IMR-90 (cell line): ENCODE data around the gene FSD1L.

Experiments used
- CEBPB ChIP-seq: IDR thresholded peaks from 2 replicates; pipeline ENCODE4 v1.6.1; 2012; ENCODE audit warnings: low read depth, low read length, improper control_type of control experiment
- CHD1 ChIP-seq: IDR thresholded peaks from 2 replicates; pipeline ENCODE4 v1.6.1; 2012; ENCODE audit warnings: low read depth, low read length, improper control_type of control experiment
- CTCF ChIP-seq: conservative IDR thresholded peaks from 2 replicates; pipeline ENCODE4 v1.5.1; 2012; ENCODE audit warnings: mild to moderate bottlenecking, low read depth, low read length, improper control_type of control experiment
- ELK1 ChIP-seq: fragments of 150-350 bp; IDR thresholded peaks from 2 replicates; pipeline ENCODE4 v1.6.1; 2016; ENCODE audit warnings: low read depth, mild to moderate bottlenecking, low read length, moderate library complexity, borderline replicate concordance
- MAFK ChIP-seq: IDR thresholded peaks from 2 replicates; pipeline ENCODE4 v1.6.1; 2012; ENCODE audit warnings: low read depth, low read length, improper control_type of control experiment
- MAZ ChIP-seq: IDR thresholded peaks from 2 replicates; pipeline ENCODE4 v1.6.1; 2012; ENCODE audit warnings: low read depth, mild to moderate bottlenecking, low read length, improper control_type of control experiment, moderate library complexity, borderline replicate concordance
- MXI1 ChIP-seq: IDR thresholded peaks from 2 replicates; pipeline ENCODE4 v1.6.1; 2012; ENCODE audit warnings: low read depth, mild to moderate bottlenecking, low read length, moderate library complexity, borderline replicate concordance
- POLR2A ChIP-seq: IDR thresholded peaks from 2 replicates; pipeline ENCODE4 v1.6.1; 2012; ENCODE audit warnings: mild to moderate bottlenecking, low read depth, low read length
- RAD21 ChIP-seq: IDR thresholded peaks from 2 replicates; pipeline ENCODE4 v1.6.1; 2012; ENCODE audit warnings: low read length, improper control_type of control experiment
- RCOR1 ChIP-seq: IDR thresholded peaks from 2 replicates; pipeline ENCODE4 v1.6.1; 2012; ENCODE audit warnings: mild to moderate bottlenecking, low read length, improper control_type of control experiment; ENCODE audit not compliant: insufficient replicate concordance
- RFX5 ChIP-seq: IDR thresholded peaks from 2 replicates; pipeline ENCODE4 v1.8.0; 2012; ENCODE audit warnings: low read depth, mild to moderate bottlenecking, low read length, moderate library complexity
- SMC3 ChIP-seq: fragments of 150-350 bp; IDR thresholded peaks from 2 replicates; pipeline ENCODE4 v1.6.1; 2016; ENCODE audit warnings: low read depth, mild to moderate bottlenecking, antibody characterized with exemption, low read length, moderate library complexity
- USF2 ChIP-seq: fragments of 150-350 bp; IDR thresholded peaks from 2 replicates; pipeline ENCODE4 v1.6.1; 2017; ENCODE audit warnings: mild to moderate bottlenecking, antibody characterized with exemption, low read length, low read depth

GRCh38 chr9:105447386-105447813 lies 434 bp upstream of the FSD1L start:
- TF ChIP-seq POLR2A = no peak
- TF ChIP-seq CTCF = no peak
- no peak for TF ChIP-seq RCOR1
- no peak for TF ChIP-seq ELK1
- no peak for TF ChIP-seq RFX5
- no peak for TF ChIP-seq RAD21
- TF ChIP-seq MXI1 = no peak
- no peak for TF ChIP-seq MAZ
- TF ChIP-seq CEBPB = no peak
- no peak for TF ChIP-seq SMC3
- TF ChIP-seq USF2 = no peak
- TF ChIP-seq MAFK = no peak
- no peak for TF ChIP-seq CHD1
